Nephron (organoid): ENCODE measurements around the gene CP.

Source experiments
- H3K27ac Mint-ChIP-seq, 3 experiments: 2 replicates each; pipeline ENCODE4 v1.8.0; 2020; ENCODE audit warnings: mixed read lengths in 3 of 3, mild to moderate bottlenecking in 2 of 3, moderate library complexity in 1 of 3
- H3K27me3 Mint-ChIP-seq: 2 replicates; pipeline ENCODE4 v1.8.0; 2021; ENCODE audit warnings: low read depth, mild to moderate bottlenecking, moderate library complexity, mixed read lengths
- H3K36me3 Mint-ChIP-seq: 2 replicates; pipeline ENCODE4 v1.8.0; 2020; ENCODE audit warnings: low read depth, mixed read lengths
- H3K4me1 Mint-ChIP-seq: 2 replicates; pipeline ENCODE4 v1.8.0; 2020; ENCODE audit warnings: mixed read lengths
- H3K4me3 Mint-ChIP-seq, 3 experiments: 2 replicates each; pipeline ENCODE4 v1.8.0; 2020; ENCODE audit warnings: mild to moderate bottlenecking in 3 of 3, mixed read lengths in 3 of 3, moderate library complexity in 2 of 3
- H3K9me3 Mint-ChIP-seq: 2 replicates; pipeline ENCODE4 v1.8.0; 2020; ENCODE audit warnings: mixed read lengths
- TF ChIP-seq, protein P1 (sequence below), 3 experiments: fragments of 200-600 bp; sonication (generic); IDR thresholded peaks; one replicate each; pipeline ENCODE4 v1.5.0; 2021; ENCODE audit warnings: antibody characterized with exemption in 3 of 3; ENCODE audit not compliant: unreplicated experiment in 3 of 3

Gene CP

DNA sequence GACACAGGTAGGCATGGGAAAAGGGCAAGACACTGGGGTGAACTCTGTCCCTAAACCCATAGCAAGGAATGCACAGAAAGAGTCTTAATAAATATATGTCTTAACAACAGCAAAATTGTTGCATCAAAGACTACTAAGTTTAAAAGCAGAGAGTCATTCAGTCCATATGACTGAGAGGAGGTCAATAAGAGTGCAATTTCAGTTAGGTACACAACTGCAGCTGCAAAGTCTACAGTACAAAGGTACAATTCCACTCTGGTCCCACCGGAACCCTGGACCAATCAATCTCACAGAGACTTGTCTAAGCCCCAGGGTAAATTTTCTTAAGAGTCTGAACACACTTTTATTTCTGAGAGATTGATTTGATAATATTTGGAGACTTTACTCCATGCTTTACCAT is 6.9 kb downstream of the CP start:
- Mint-ChIP-seq H3K27me3 (peaks cover 3% of the 10 kb centered on the region), H3K36me3 (no peaks in the 10 kb centered on the region), H3K27ac (no peak overlapping the region), H3K4me3 (no peak overlapping the region), H3K9me3 (no peaks in the 10 kb centered on the region), H3K4me1 (peaks cover 9% of the 10 kb centered on the region)
- TF ChIP-seq, protein P1, sequence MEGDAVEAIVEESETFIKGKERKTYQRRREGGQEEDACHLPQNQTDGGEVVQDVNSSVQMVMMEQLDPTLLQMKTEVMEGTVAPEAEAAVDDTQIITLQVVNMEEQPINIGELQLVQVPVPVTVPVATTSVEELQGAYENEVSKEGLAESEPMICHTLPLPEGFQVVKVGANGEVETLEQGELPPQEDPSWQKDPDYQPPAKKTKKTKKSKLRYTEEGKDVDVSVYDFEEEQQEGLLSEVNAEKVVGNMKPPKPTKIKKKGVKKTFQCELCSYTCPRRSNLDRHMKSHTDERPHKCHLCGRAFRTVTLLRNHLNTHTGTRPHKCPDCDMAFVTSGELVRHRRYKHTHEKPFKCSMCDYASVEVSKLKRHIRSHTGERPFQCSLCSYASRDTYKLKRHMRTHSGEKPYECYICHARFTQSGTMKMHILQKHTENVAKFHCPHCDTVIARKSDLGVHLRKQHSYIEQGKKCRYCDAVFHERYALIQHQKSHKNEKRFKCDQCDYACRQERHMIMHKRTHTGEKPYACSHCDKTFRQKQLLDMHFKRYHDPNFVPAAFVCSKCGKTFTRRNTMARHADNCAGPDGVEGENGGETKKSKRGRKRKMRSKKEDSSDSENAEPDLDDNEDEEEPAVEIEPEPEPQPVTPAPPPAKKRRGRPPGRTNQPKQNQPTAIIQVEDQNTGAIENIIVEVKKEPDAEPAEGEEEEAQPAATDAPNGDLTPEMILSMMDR (IDR thresholded peaks at IDR 0.05; ENCODE audit: unreplicated experiment in 3 of 3): no peak

DNA sequence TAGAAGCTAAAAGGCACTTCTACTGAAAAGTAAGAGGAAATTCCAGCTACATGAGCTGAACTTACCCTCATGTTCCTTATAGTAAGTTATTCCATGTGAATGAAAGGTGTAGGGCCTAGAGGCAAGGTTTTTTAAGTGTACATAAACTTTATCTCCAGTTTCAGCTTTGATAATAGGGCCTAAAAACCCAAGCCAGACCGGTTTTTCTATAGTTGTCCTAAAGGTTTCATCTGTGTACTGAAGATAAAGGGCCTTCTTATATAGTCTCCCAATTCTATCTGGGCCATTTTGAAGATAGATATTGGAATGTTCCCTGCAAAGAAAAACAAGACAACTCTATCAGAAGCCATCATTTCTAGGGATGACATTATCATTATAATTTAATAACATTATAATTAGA is 9.2 kb downstream of the CP start:
- Mint-ChIP-seq H3K27ac (no peak overlapping the region), H3K36me3 (no peaks in the 10 kb centered on the region), H3K27me3 (no peaks in the 10 kb centered on the region), H3K9me3 (no peaks in the 10 kb centered on the region), H3K4me3 (no peak overlapping the region), H3K4me1 (peaks cover 9% of the 10 kb centered on the region)
- TF ChIP-seq, protein P1 (IDR thresholded peaks at IDR 0.05; ENCODE audit: unreplicated experiment in 3 of 3): no peak

DNA sequence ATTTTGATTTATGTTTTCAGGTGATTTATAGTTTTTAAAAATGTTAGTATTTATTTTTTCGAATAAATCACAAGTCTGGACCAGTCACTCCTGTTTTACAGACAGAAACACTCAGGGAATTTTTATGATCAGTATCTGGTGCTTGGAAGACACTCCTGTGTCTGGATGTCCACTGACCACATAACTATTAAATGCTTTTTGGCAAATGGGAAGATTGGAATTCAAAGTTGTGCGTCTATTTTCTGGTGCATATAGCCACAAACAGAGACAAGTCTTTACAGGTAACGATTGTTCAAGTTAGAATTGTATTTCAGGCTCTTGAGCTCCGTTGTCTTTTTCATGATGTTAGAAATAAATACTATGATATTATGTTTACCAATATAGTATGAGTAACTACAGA is 12.2 kb downstream of the CP start:
- Mint-ChIP-seq H3K9me3 (no peaks in the 10 kb centered on the region), H3K27me3 (no peaks in the 10 kb centered on the region), H3K27ac (no peak overlapping the region), H3K4me1 (no peaks in the 10 kb centered on the region), H3K36me3 (no peaks in the 10 kb centered on the region), H3K4me3 (no peak overlapping the region)
- TF ChIP-seq, protein P1 (IDR thresholded peaks at IDR 0.05; ENCODE audit: unreplicated experiment in 3 of 3): no peak

DNA sequence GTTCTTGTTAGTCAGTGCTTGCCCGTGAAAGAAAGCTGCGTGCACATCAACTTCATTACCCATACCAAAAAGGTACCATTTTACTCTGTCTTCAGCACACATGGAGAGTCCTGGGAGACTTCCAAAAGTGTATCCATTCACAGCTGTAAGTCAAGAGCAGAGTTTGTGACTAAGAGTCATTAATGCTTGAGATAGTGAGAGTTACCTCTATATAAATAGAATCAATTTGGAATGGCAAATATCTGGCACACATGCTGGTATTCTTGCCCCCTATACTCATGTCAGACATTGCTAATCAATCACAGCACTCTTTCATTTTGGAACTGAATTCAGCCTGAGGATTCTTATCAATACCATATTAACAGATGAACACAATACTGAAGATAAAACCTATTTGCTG is 14.2 kb downstream of the CP start:
- no peaks in the 10 kb centered on the region for H3K36me3 Mint-ChIP-seq
- TF ChIP-seq, protein P1 (IDR thresholded peaks at IDR 0.05; ENCODE audit: unreplicated experiment in 3 of 3): no peak
- no peaks in the 10 kb centered on the region for H3K4me1 Mint-ChIP-seq
- H3K9me3 Mint-ChIP-seq: no peaks in the 10 kb centered on the region
- no peak overlapping the region for H3K27ac Mint-ChIP-seq
- no peak overlapping the region for H3K4me3 Mint-ChIP-seq
- no peaks in the 10 kb centered on the region for H3K27me3 Mint-ChIP-seq

DNA sequence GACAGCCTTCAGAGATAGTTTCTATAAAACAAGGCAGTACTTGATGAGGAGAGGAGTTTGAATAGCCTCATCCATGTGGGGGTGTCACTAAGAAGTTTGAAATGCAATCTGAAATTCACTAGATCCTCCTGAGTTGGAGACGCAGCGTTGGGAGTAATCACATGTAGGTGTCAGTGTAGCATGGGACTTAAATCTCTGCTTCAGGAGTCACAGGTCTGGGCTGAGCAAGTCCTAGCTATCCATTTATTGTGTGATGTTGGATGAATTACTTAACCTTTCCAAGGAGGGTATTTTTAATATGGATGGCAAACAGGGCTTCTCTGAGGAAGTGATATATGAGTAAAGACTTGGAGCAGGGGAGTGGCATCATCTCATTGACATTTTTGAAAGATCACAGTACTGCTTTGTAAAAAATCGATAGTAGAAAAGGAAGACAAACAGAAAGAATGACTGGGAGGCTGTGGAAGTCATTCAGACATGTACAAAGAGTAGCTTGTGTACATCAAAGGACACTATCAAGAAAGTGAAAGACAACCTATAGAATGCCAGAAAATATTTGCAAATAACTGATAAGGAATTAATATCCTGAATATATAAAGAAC is 17.1 kb downstream of the CP start:
- TF ChIP-seq, protein P1 (IDR thresholded peaks at IDR 0.05; ENCODE audit: unreplicated experiment in 3 of 3): no peak
- Mint-ChIP-seq H3K4me3 (peak overlapping the region in 1 of 3 experiments; percentile 11), H3K36me3 (no peaks in the 10 kb centered on the region), H3K4me1 (peaks cover 5% of the 10 kb centered on the region), H3K27me3 (no peaks in the 10 kb centered on the region), H3K27ac (no peak overlapping the region), H3K9me3 (no peaks in the 10 kb centered on the region)

DNA sequence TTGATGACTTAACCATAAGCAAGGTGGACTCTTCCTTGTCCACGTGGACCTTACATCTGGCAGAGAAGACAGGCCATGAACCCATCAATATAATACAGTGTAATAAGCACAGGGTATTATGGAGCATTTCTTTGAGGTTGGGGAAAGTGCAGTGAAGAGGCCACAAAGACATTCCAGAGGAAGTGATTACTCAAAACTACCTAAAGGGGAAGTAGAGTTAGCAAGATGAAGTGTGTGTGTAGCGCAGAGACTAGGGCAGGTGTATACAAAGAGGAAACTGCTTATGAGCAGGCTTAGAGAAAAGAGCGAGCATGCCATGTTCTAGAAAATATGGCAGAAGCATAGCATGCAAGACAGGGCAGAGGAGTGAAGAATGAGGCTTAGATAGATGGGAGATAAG is 17.9 kb downstream of the CP start:
- Mint-ChIP-seq H3K9me3 (no peaks in the 10 kb centered on the region), H3K27me3 (no peaks in the 10 kb centered on the region), H3K36me3 (no peaks in the 10 kb centered on the region), H3K27ac (no peak overlapping the region), H3K4me1 (peaks cover 7% of the 10 kb centered on the region), H3K4me3 (no peak overlapping the region)
- TF ChIP-seq, protein P1 (IDR thresholded peaks at IDR 0.05; ENCODE audit: unreplicated experiment in 3 of 3): no peak
